GM15510 (cell line): Measurements from ENCODE around the gene ARL2BP.

ENCODE experiments used
- POLR2A ChIP-seq: IDR thresholded peaks from 3 replicates; pipeline ENCODE4 v1.6.1; 2011; ENCODE audit warnings: borderline replicate concordance; ENCODE audit not compliant: insufficient read length; ENCODE audit errors: extremely low read depth

ARL2BP gene

GRCh38 chr16:57229079-57229478, 16.0 kb upstream of the ARL2BP start:
- TF ChIP-seq POLR2A: no peak

GRCh38 chr16:57231821-57232350, 13.2 kb upstream of the ARL2BP start:
- no peak for TF ChIP-seq POLR2A

- no peak for TF ChIP-seq POLR2A
Observed at GRCh38 chr16:57233944-57234706, 10.9 kb upstream of the ARL2BP start.

- TF ChIP-seq POLR2A: no peak
Observed at GRCh38 chr16:57234707-57235092, 10.4 kb upstream of the ARL2BP start.

- no peak for TF ChIP-seq POLR2A
Observed at GRCh38 chr16:57235128-57236021, 9.7 kb upstream of the ARL2BP start.

GRCh38 chr16:57236022-57236350, 9.1 kb upstream of the ARL2BP start:
- no peak for TF ChIP-seq POLR2A

GRCh38 chr16:57238682-57239081, 6.4 kb upstream of the ARL2BP start:
- TF ChIP-seq POLR2A: no peak

- no peak for TF ChIP-seq POLR2A
Observed at GRCh38 chr16:57239107-57239506, 6.0 kb upstream of the ARL2BP start.

GRCh38 chr16:57240851-57241250, 4.2 kb upstream of the ARL2BP start:
- TF ChIP-seq POLR2A: no peak

GRCh38 chr16:57242650-57243049, 2.4 kb upstream of the ARL2BP start:
- TF ChIP-seq POLR2A: no peak

GRCh38 chr16:57244463-57244766, 644 bp upstream of the ARL2BP start:
- TF ChIP-seq POLR2A: no peak

- no peak for TF ChIP-seq POLR2A
Observed at GRCh38 chr16:57245472-57246113, 534 bp downstream of the ARL2BP start.

- TF ChIP-seq POLR2A: no peak
Observed at GRCh38 chr16:57251352-57251751, 6.3 kb downstream of the ARL2BP start.

- TF ChIP-seq POLR2A: no peak
Observed at GRCh38 chr16:57252148-57252721, 7.2 kb downstream of the ARL2BP start.

GRCh38 chr16:57253466-57253865, 8.4 kb downstream of the ARL2BP start:
- TF ChIP-seq POLR2A: no peak
